ENCODE results near the gene OR8A1.

OR8A1 gene

GRCh38 chr11:124541204-124541603 is 28.6 kb upstream of the OR8A1 start:
- no peak overlapping the region for H3K4me3 ChIP-seq (ENCODE audit: control insufficient read depth, low read depth, low read length)
- no peak for TF ChIP-seq CTCF (IDR thresholded peaks at IDR 0.05; ENCODE audit: control insufficient read depth, insufficient read depth, low read depth, low read length, missing control alignments)
- DNase-seq (ENCODE audit: low read depth): no peak

- DNase-seq (ENCODE audit: low read depth): no peak
- TF ChIP-seq CTCF (IDR thresholded peaks at IDR 0.05; ENCODE audit: control insufficient read depth, insufficient read depth, low read depth, low read length, missing control alignments): no peak
- H3K4me3 ChIP-seq (ENCODE audit: control insufficient read depth, low read depth, low read length): no peak overlapping the region
Observed at GRCh38 chr11:124543145-124543544, 26.7 kb upstream of the OR8A1 start.

GRCh38 chr11:124543554-124543953 is 26.2 kb upstream of the OR8A1 start, which contains the start of gene OR8B12:
TSS of gene OR8B12 (minus strand) at chr11:124543654. CDS start at chr11:124543654, 0 bp downstream.
- DNase-seq (ENCODE audit: low read depth): no peak
- no peak within 1 kb of the TSS for H3K4me3 ChIP-seq (ENCODE audit: control insufficient read depth, low read depth, low read length)
- TF ChIP-seq CTCF (IDR thresholded peaks at IDR 0.05; ENCODE audit: control insufficient read depth, insufficient read depth, low read depth, low read length, missing control alignments): no peak

- no peak for DNase-seq (ENCODE audit: low read depth)
- TF ChIP-seq CTCF (IDR thresholded peaks at IDR 0.05; ENCODE audit: control insufficient read depth, insufficient read depth, low read depth, low read length, missing control alignments): no peak
- H3K4me3 ChIP-seq (ENCODE audit: control insufficient read depth, low read depth, low read length): no peak overlapping the region
Observed at GRCh38 chr11:124551189-124551588, 18.6 kb upstream of the OR8A1 start.

GRCh38 chr11:124551987-124552386 is 17.8 kb upstream of the OR8A1 start:
- H3K4me3 ChIP-seq (ENCODE audit: control insufficient read depth, low read depth, low read length): no peak overlapping the region
- no peak for DNase-seq (ENCODE audit: low read depth)
- no peak for TF ChIP-seq CTCF (IDR thresholded peaks at IDR 0.05; ENCODE audit: control insufficient read depth, insufficient read depth, low read depth, low read length, missing control alignments)

GRCh38 chr11:124556828-124557227 is 13.0 kb upstream of the OR8A1 start:
- no peak for TF ChIP-seq CTCF (IDR thresholded peaks at IDR 0.05; ENCODE audit: control insufficient read depth, insufficient read depth, low read depth, low read length, missing control alignments)
- H3K4me3 ChIP-seq (ENCODE audit: control insufficient read depth, low read depth, low read length): no peak overlapping the region
- no peak for DNase-seq (ENCODE audit: low read depth)

GRCh38 chr11:124570160-124570559 is 363 bp downstream of the OR8A1 start:
- no peak for DNase-seq (ENCODE audit: low read depth)
- H3K4me3 ChIP-seq (ENCODE audit: control insufficient read depth, low read depth, low read length): no peak overlapping the region
- no peak for TF ChIP-seq CTCF (IDR thresholded peaks at IDR 0.05; ENCODE audit: control insufficient read depth, insufficient read depth, low read depth, low read length, missing control alignments)

Measured in AG09309 (cell line).